ENCODE measurements around the gene PRRG3. TPM values are rescaled to one million over a fixed set of nuclear protein-coding genes. Genes with fewer than 3 reads are reported as not detected.

Gene PRRG3
- total and polyA plus RNA-seq, 2 donors (not counting 1 experiment from before 2014, with no cell fraction given) = not detected

GRCh38 chrX:151729056-151729725, 33.9 kb downstream of the PRRG3 start:
- Histone ChIP-seq H3K4me1 (ENCODE audit: control insufficient read depth in 2 of 2, insufficient read depth in 2 of 2, low read length in 2 of 2) (no peaks in the 10 kb centered on the region), H3K27me3 (replicated peaks in 1 of 4; ENCODE audit: control extremely low read depth in 1 of 4, control insufficient read depth in 3 of 4, insufficient read depth in 4 of 4, low read length in 3 of 4) (no peaks in the 10 kb centered on the region), H3K9ac (ENCODE audit: low read length) (no peak overlapping the region), H3K4me3 (ENCODE audit: control extremely low read depth in 1 of 5, extremely low read depth in 1 of 5, insufficient read depth in 1 of 5, low read depth in 2 of 5, low read length in 4 of 5) (no peak overlapping the region), H3K36me3 (replicated peaks in 1 of 2; ENCODE audit: control extremely low read depth in 1 of 2, control insufficient read depth in 1 of 2, extremely low read depth in 1 of 2, insufficient read depth in 2 of 2, low read length in 1 of 2) (no peaks in the 10 kb centered on the region), H2AFZ (ENCODE audit: insufficient read depth, low read depth, low read length, poor library complexity, severe bottlenecking) (no peak overlapping the region), H4K20me1 (ENCODE audit: control insufficient read depth, insufficient read depth, low read length, poor library complexity, severe bottlenecking) (no peaks in the 10 kb centered on the region), H3K79me2 (ENCODE audit: control insufficient read depth, insufficient read depth, low read length) (no peaks in the 10 kb centered on the region), H3K9me3 (ENCODE audit: control extremely low read depth in 1 of 3, control insufficient read depth in 2 of 3, insufficient read depth in 1 of 3, low read length in 2 of 3) (no peaks in the 10 kb centered on the region), H3K4me2 (replicated peaks; ENCODE audit: low read depth, low read length, poor library complexity, severe bottlenecking) (no peak overlapping the region), H3K27ac (ENCODE audit: low read length in 2 of 2) (no peak overlapping the region)
- Mint-ChIP-seq H3K9me3 (ENCODE audit: insufficient read depth) (no peaks in the 10 kb centered on the region), H3K27me3 (peaks cover 3% of the 10 kb centered on the region), H3K4me1 (no peaks in the 10 kb centered on the region), H3K27ac (no peak overlapping the region), H3K4me3 (no peak overlapping the region)
- ATAC-seq (ENCODE audit: low read depth) = no peak
- ChIA-PET POLR2A (no interaction called here), CTCF (no interaction called here)
- TF ChIP-seq EZH2 (IDR thresholded peaks at IDR 0.05; ENCODE audit: borderline replicate concordance, insufficient read depth, low read depth, low read length, poor library complexity, severe bottlenecking) = no peak
- TF ChIP-seq, protein P1, sequence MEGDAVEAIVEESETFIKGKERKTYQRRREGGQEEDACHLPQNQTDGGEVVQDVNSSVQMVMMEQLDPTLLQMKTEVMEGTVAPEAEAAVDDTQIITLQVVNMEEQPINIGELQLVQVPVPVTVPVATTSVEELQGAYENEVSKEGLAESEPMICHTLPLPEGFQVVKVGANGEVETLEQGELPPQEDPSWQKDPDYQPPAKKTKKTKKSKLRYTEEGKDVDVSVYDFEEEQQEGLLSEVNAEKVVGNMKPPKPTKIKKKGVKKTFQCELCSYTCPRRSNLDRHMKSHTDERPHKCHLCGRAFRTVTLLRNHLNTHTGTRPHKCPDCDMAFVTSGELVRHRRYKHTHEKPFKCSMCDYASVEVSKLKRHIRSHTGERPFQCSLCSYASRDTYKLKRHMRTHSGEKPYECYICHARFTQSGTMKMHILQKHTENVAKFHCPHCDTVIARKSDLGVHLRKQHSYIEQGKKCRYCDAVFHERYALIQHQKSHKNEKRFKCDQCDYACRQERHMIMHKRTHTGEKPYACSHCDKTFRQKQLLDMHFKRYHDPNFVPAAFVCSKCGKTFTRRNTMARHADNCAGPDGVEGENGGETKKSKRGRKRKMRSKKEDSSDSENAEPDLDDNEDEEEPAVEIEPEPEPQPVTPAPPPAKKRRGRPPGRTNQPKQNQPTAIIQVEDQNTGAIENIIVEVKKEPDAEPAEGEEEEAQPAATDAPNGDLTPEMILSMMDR (IDR thresholded peaks at IDR 0.05) = no peak
- intact Hi-C loops (cut with micrococcal nuclease) = no loop called here
- DNase-seq = no peak
- 94% methylated on average over 2 of the region's 4 CpGs for WGBS (ENCODE audit: insufficient coverage)

- DNase-seq = no peak
- intact Hi-C loops (cut with micrococcal nuclease) = no loop called here
These were observed 39.2 kb downstream of the PRRG3 start, which contains the start of gene CNGA2 for GRCh38 chrX:151734446-151734845. TSS of gene CNGA2 (plus strand) at chrX:151734746. CDS start at chrX:151738484, 3,738 bp downstream.

More at GRCh38 chrX:151734446-151734845, 39.2 kb downstream of the PRRG3 start, which contains the start of gene CNGA2:
- no peaks in the 10 kb centered on the region for H3K9me3 Mint-ChIP-seq (ENCODE audit: insufficient read depth)
- Histone ChIP-seq H3K27ac (ENCODE audit: low read length in 2 of 2) (no peak within 1 kb of the TSS), H3K4me3 (ENCODE audit: control extremely low read depth in 1 of 5, extremely low read depth in 1 of 5, insufficient read depth in 1 of 5, low read depth in 2 of 5, low read length in 4 of 5) (no peak within 1 kb of the TSS), H3K9me3 (ENCODE audit: control extremely low read depth in 1 of 3, control insufficient read depth in 2 of 3, insufficient read depth in 1 of 3, low read length in 2 of 3) (no peaks in the 10 kb centered on the region), H3K79me2 (ENCODE audit: control insufficient read depth, insufficient read depth, low read length) (no peaks in the 10 kb centered on the region), H3K27me3 (replicated peaks in 1 of 4; ENCODE audit: control extremely low read depth in 1 of 4, control insufficient read depth in 3 of 4, insufficient read depth in 4 of 4, low read length in 3 of 4) (no peaks in the 10 kb centered on the region), H3K4me2 (replicated peaks; ENCODE audit: low read depth, low read length, poor library complexity, severe bottlenecking) (no peak within 1 kb of the TSS), H3K9ac (ENCODE audit: low read length) (no peak within 1 kb of the TSS), H3K36me3 (replicated peaks in 1 of 2; ENCODE audit: control extremely low read depth in 1 of 2, control insufficient read depth in 1 of 2, extremely low read depth in 1 of 2, insufficient read depth in 2 of 2, low read length in 1 of 2) (no peaks in the 10 kb centered on the region), H4K20me1 (ENCODE audit: control insufficient read depth, insufficient read depth, low read length, poor library complexity, severe bottlenecking) (no peaks in the 10 kb centered on the region), H2AFZ (ENCODE audit: insufficient read depth, low read depth, low read length, poor library complexity, severe bottlenecking) (no peak within 1 kb of the TSS), H3K4me1 (ENCODE audit: control insufficient read depth in 2 of 2, insufficient read depth in 2 of 2, low read length in 2 of 2) (no peaks in the 10 kb centered on the region)
- no peaks in the 10 kb centered on the region for H3K27me3 Mint-ChIP-seq
- CTCF ChIA-PET = no interaction called here
- no peak for ATAC-seq (ENCODE audit: low read depth)
- no peak within 1 kb of the TSS for H3K4me3 Mint-ChIP-seq
- WGBS (ENCODE audit: insufficient coverage) = no CpG with 5 or more reads among the region's 4 CpGs
- TF ChIP-seq, protein P1 (IDR thresholded peaks at IDR 0.05) = no peak
- TF ChIP-seq EZH2 (IDR thresholded peaks at IDR 0.05; ENCODE audit: borderline replicate concordance, insufficient read depth, low read depth, low read length, poor library complexity, severe bottlenecking) = no peak
- H3K27ac Mint-ChIP-seq = no peak within 1 kb of the TSS
- POLR2A ChIA-PET = no interaction called here
- H3K4me1 Mint-ChIP-seq = no peaks in the 10 kb centered on the region

Measured in B cell (primary cell).